Hepatocyte (in vitro differentiated cells): Measurements from ENCODE around the gene MYRIP. TPM values are rescaled to one million over a fixed set of nuclear protein-coding genes. Genes with fewer than 3 reads are reported as not detected.

Experiments
- DNase-seq: peaks from one replicate; pipeline ENCODE4 v3.0.0-alpha.2; 2016; ENCODE audit warnings: low spot score
- H2AFZ ChIP-seq: fragments of 200-600 bp; sonication (generic); 2 replicates; pipeline ENCODE4 v1.6.0; 2016; ENCODE audit warnings: antibody characterized with exemption, mild to moderate bottlenecking
- H3K27ac ChIP-seq: fragments of 200-600 bp; sonication (generic); 2 replicates; pipeline ENCODE4 v1.5.1; 2016; ENCODE audit warnings: mild to moderate bottlenecking
- H3K27me3 ChIP-seq: fragments of 200-600 bp; sonication (generic); 2 replicates; pipeline ENCODE4 v1.6.1; 2016
- H3K36me3 ChIP-seq: fragments of 200-600 bp; sonication (generic); replicated peaks from 2 replicates; pipeline ENCODE4 v1.5.1; 2016; ENCODE audit warnings: low read depth; ENCODE audit not compliant: insufficient read depth
- H3K4me1 ChIP-seq: fragments of 200-600 bp; sonication (generic); 2 replicates; pipeline ENCODE4 v1.5.1; 2016; ENCODE audit warnings: mild to moderate bottlenecking, moderate library complexity; ENCODE audit not compliant: insufficient read depth
- H3K4me2 ChIP-seq: fragments of 200-600 bp; sonication (generic); 2 replicates; pipeline ENCODE4 v1.6.0; 2016
- H3K4me3 ChIP-seq: fragments of 200-600 bp; sonication (generic); 2 replicates; pipeline ENCODE4 v1.5.1; 2016; ENCODE audit warnings: mild to moderate bottlenecking
- H3K79me2 ChIP-seq: fragments of 200-600 bp; sonication (generic); 2 replicates; pipeline ENCODE4 v1.6.0; 2017; ENCODE audit warnings: mild to moderate bottlenecking
- H3K9me2 ChIP-seq: fragments of 200-600 bp; sonication (generic); replicated peaks from 2 replicates; pipeline ENCODE4 v1.6.0; 2017; ENCODE audit warnings: mild to moderate bottlenecking; ENCODE audit not compliant: insufficient read depth
- H3K9me3 ChIP-seq: fragments of 200-600 bp; sonication (generic); 2 replicates; pipeline ENCODE4 v1.5.1; 2016; ENCODE audit warnings: low read depth, mild to moderate bottlenecking
- H4K20me1 ChIP-seq: fragments of 200-600 bp; sonication (generic); 2 replicates; pipeline ENCODE4 v1.6.0; 2016; ENCODE audit warnings: mild to moderate bottlenecking; ENCODE audit not compliant: insufficient read depth, poor library complexity, severe bottlenecking
- CTCF ChIP-seq: fragments of 200-600 bp; sonication (generic); IDR thresholded peaks from 2 replicates; pipeline ENCODE4 v1.5.1; 2016; ENCODE audit warnings: antibody characterized with exemption, mild to moderate bottlenecking; ENCODE audit not compliant: poor library complexity
- EZH2 ChIP-seq: fragments of 200-600 bp; sonication (generic); IDR thresholded peaks from 2 replicates; pipeline ENCODE4 v1.6.1; 2016; ENCODE audit warnings: antibody characterized with exemption, mild to moderate bottlenecking, borderline replicate concordance
- EZH2phosphoT487 ChIP-seq: fragments of 200-600 bp; sonication (generic); IDR thresholded peaks from one replicate; pipeline ENCODE4 v1.6.1; 2018; ENCODE audit warnings: antibody characterized with exemption, mild to moderate bottlenecking, low read depth, moderate library complexity; ENCODE audit not compliant: unreplicated experiment, severe bottlenecking
- WGBS: methylation state at CpG from one replicate; pipeline ENCODE4 v1.1.6; 2016; ENCODE audit warnings: low lambda C conversion rate; ENCODE audit errors: missing lambda C conversion rate; 5-methylcytosine and 5-hydroxymethylcytosine counted together
- polyA plus RNA-seq: library from polyadenylated mRNA; unstranded; fragments of >200 nt; fragmentation: Nextera tagmentation; extraction: Ambion mirVana; gene quantifications from 2 replicates; pipeline ENCODE4 v1.2.1, GENCODE V29; 2016
- total RNA-seq: library from RNA; depleted of rRNA; stranded (reverse); fragments of >200 nt; gene quantifications from 2 replicates; pipeline ENCODE4 v1.2.3, GENCODE V29; 2014

MYRIP gene
- total and polyA plus RNA-seq, 2 experiments from 2014 or later, result 0.57 TPM; not detected in 1

- Histone ChIP-seq H2AFZ (no peak overlapping the region), H3K27ac (no peak overlapping the region), H3K79me2 (no peaks in the 10 kb centered on the region), H4K20me1 (no peaks in the 10 kb centered on the region), H3K4me2 (no peak overlapping the region), H3K36me3 (no peaks in the 10 kb centered on the region), H3K4me3 (no peak overlapping the region), H3K27me3 (no peaks in the 10 kb centered on the region), H3K9me3 (no peaks in the 10 kb centered on the region), H3K4me1 (no peaks in the 10 kb centered on the region), H3K9me2 (no peaks in the 10 kb centered on the region)
- WGBS, result 7% methylated on average over 3 of the region's 3 CpGs
- TF ChIP-seq CTCF (peak; percentile 93), EZH2 (no peak), EZH2phosphoT487 (no peak)
- peak; percentile 87 for DNase-seq
Measured at GRCh38 chr3:40179016-40179415, 369.6 kb downstream of the MYRIP start.

- Histone ChIP-seq H3K4me1 (no peaks in the 10 kb centered on the region), H3K9me2 (no peaks in the 10 kb centered on the region), H3K36me3 (no peaks in the 10 kb centered on the region), H3K79me2 (no peaks in the 10 kb centered on the region), H3K27me3 (no peaks in the 10 kb centered on the region), H2AFZ (no peak overlapping the region), H3K4me3 (no peak overlapping the region), H4K20me1 (no peaks in the 10 kb centered on the region), H3K4me2 (no peak overlapping the region), H3K9me3 (no peaks in the 10 kb centered on the region), H3K27ac (no peak overlapping the region)
- TF ChIP-seq EZH2phosphoT487, result no peak
- TF ChIP-seq CTCF, result no peak
- TF ChIP-seq EZH2, result no peak
- DNase-seq, result no peak
- WGBS, result 83% methylated on average over 3 of the region's 3 CpGs
Measured at GRCh38 chr3:40181182-40181581, 371.8 kb downstream of the MYRIP start.

- no peak for DNase-seq
- TF ChIP-seq EZH2phosphoT487 (no peak), CTCF (no peak), EZH2 (no peak)
- no peaks in the 10 kb centered on the region for H3K9me2 ChIP-seq
- no peaks in the 10 kb centered on the region for H4K20me1 ChIP-seq
- no peaks in the 10 kb centered on the region for H3K9me3 ChIP-seq
- H3K27me3 ChIP-seq, result no peaks in the 10 kb centered on the region
- H3K4me1 ChIP-seq, result no peaks in the 10 kb centered on the region
- no peak overlapping the region for H3K27ac ChIP-seq
- H3K79me2 ChIP-seq, result no peaks in the 10 kb centered on the region
- H3K4me2 ChIP-seq, result no peak overlapping the region
- no peak overlapping the region for H3K4me3 ChIP-seq
- WGBS, result 77% methylated on average over 10 of the region's 10 CpGs
- no peaks in the 10 kb centered on the region for H3K36me3 ChIP-seq
- H2AFZ ChIP-seq, result no peak overlapping the region
Measured at GRCh38 chr3:40185029-40185695, 375.8 kb downstream of the MYRIP start.

GRCh38 chr3:40186508-40186907 lies 377.1 kb downstream of the MYRIP start:
- Histone ChIP-seq H3K27me3 (no peaks in the 10 kb centered on the region), H3K27ac (no peak overlapping the region), H3K4me3 (no peak overlapping the region), H3K9me2 (no peaks in the 10 kb centered on the region), H2AFZ (no peak overlapping the region), H3K36me3 (no peaks in the 10 kb centered on the region), H3K4me1 (no peaks in the 10 kb centered on the region), H3K79me2 (no peaks in the 10 kb centered on the region), H3K4me2 (no peak overlapping the region), H4K20me1 (no peaks in the 10 kb centered on the region), H3K9me3 (no peaks in the 10 kb centered on the region)
- no peak for DNase-seq
- WGBS, result 83% methylated on average over 2 of the region's 2 CpGs
- no peak for TF ChIP-seq EZH2
- TF ChIP-seq EZH2phosphoT487, result no peak
- TF ChIP-seq CTCF, result no peak
